Panc1 (cell line): ENCODE data around the gene FAM200B.

Experiments used
- CTCF ChIP-seq: fragments of 450-650 bp; IDR thresholded peaks from 2 replicates; pipeline ENCODE4 v1.5.1; 2017; ENCODE audit warnings: mild to moderate bottlenecking
- REST ChIP-seq, 2 experiments: IDR thresholded peaks; 2 replicates each; pipeline ENCODE4 v1.6.1; 2011 to 2012; ENCODE audit warnings: low read depth in 2 of 2, control low read depth in 1 of 2, low read length in 1 of 2, mild to moderate bottlenecking in 1 of 2, moderate library complexity in 1 of 2; ENCODE audit not compliant: insufficient read depth in 1 of 2

GRCh38 chr4:15729910-15730533 is 48.4 kb downstream of the FAM200B start:
- TF ChIP-seq CTCF = peak; percentile 75; the same call in 1 of the 2 replicates
- TF ChIP-seq REST (IDR thresholded peaks at IDR 0.05; ENCODE audit: insufficient read depth in 1 of 2, low read depth in 2 of 2, low read length in 1 of 2) = no peak
